Spleen (tissue), 7 donors: ENCODE results near the gene ERCC1.

ENCODE experiments used
- POLR2A ChIP-seq, 3 donors: fragments of 450-650 bp; IDR thresholded peaks; one replicate each; pipeline ENCODE4 v1.5.1; 2017; ENCODE audit warnings: antibody characterized with exemption in 3 of 3, mild to moderate bottlenecking in 1 of 3
- POLR2AphosphoS5 ChIP-seq, 3 donors: sonication (generic); formaldehyde crosslinking; IDR thresholded peaks; one replicate each; pipeline ENCODE4 v1.5.1; 2017; ENCODE audit warnings: antibody characterized with exemption in 3 of 3
- TF ChIP-seq, protein P1 (sequence below), 11 experiments: fragments of 200-600 bp in 7 of 11; fragments of 450-650 bp in 4 of 11; sonication (generic) in 4 of 11; IDR thresholded peaks in 8 of 11; conservative IDR thresholded peaks in 3 of 11; 1 replicate in 7 of 11; 2 replicates in 4 of 11; pipeline versions ENCODE4 v1.4.0 to v1.8.0; 2016 to 2021; ENCODE audit warnings: antibody characterized with exemption in 11 of 11, inconsistent platforms in 4 of 11, mild to moderate bottlenecking in 1 of 11
- donor health status: DM: no; HTN: no; CAD: no; lungs with moderate emphysema.
- donor health status: DM: no; HTN: no; CAD: no.
- donor health status: DM: no; HTN: no; CAD: no.

DNA sequence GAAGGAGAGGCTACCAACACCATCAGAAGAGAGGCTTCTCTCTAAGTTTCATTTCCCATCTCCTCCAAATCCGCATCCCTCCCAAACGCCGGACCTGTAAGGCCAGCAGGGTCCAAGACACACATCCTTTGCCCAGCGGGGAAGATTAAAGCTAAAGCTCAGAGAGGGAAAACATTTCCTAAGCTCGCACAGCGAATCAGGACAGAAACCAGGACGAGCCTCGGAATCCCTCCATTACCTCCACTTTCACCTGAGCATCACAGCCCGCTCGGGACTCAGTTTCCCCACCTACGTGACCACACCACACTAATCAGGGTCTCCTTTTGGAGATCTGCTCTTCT lies 43.4 kb upstream of the ERCC1 start:
- TF ChIP-seq POLR2A (IDR thresholded peaks at IDR 0.05) (no peak), POLR2AphosphoS5 (IDR thresholded peaks at IDR 0.05) (no peak)
- TF ChIP-seq, protein P1, sequence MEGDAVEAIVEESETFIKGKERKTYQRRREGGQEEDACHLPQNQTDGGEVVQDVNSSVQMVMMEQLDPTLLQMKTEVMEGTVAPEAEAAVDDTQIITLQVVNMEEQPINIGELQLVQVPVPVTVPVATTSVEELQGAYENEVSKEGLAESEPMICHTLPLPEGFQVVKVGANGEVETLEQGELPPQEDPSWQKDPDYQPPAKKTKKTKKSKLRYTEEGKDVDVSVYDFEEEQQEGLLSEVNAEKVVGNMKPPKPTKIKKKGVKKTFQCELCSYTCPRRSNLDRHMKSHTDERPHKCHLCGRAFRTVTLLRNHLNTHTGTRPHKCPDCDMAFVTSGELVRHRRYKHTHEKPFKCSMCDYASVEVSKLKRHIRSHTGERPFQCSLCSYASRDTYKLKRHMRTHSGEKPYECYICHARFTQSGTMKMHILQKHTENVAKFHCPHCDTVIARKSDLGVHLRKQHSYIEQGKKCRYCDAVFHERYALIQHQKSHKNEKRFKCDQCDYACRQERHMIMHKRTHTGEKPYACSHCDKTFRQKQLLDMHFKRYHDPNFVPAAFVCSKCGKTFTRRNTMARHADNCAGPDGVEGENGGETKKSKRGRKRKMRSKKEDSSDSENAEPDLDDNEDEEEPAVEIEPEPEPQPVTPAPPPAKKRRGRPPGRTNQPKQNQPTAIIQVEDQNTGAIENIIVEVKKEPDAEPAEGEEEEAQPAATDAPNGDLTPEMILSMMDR (IDR thresholded peaks at IDR 0.05 in 8 of 11, conservative IDR thresholded peaks at IDR 0.05 in 3 of 11), result no peak
